Transverse colon (tissue), 4 donors: Measurements from ENCODE around the gene DESI2. TPM values are rescaled to one million over a fixed set of nuclear protein-coding genes. Genes with fewer than 3 reads are reported as not detected.

ENCODE experiments used
- DNase-seq: peaks from one replicate; pipeline ENCODE4 v3.0.0-alpha.2; 2019
- H3K27ac ChIP-seq, 4 donors: fragments of 200-600 bp; sonication (generic); 2 replicates each; pipeline ENCODE4 v1.5.1; 2016 to 2018; ENCODE audit warnings: inconsistent platforms in 4 of 4
- H3K27me3 ChIP-seq: fragments of 200-600 bp; sonication (generic); 2 replicates; pipeline ENCODE4 v1.5.1; 2017; ENCODE audit warnings: inconsistent platforms
- H3K36me3 ChIP-seq, 4 donors: fragments of 200-600 bp; sonication (generic); 2 replicates each; pipeline ENCODE4 v1.5.1; 2017 to 2019; ENCODE audit warnings: inconsistent platforms in 4 of 4
- H3K4me1 ChIP-seq, 4 donors: fragments of 200-600 bp; sonication (generic); 2 replicates each; pipeline ENCODE4 v1.5.1; 2017 to 2020; ENCODE audit warnings: inconsistent platforms in 4 of 4
- H3K4me3 ChIP-seq, 4 donors: fragments of 200-600 bp; sonication (generic); 1 replicate in 1 of 4; 2 replicates in 3 of 4; pipeline versions ENCODE4 v1.5.1 to v1.6.1; 2017 to 2019; ENCODE audit warnings: inconsistent platforms in 4 of 4
- H3K9me3 ChIP-seq, 2 donors: fragments of 200-600 bp; sonication (generic); 2 replicates each; pipeline ENCODE4 v1.5.1; 2017 to 2019; ENCODE audit warnings: inconsistent platforms in 2 of 2
- CTCF ChIP-seq, 5 experiments: fragments of 200-600 bp in 3 of 5; fragments of 450-650 bp in 2 of 5; sonication (generic) in 3 of 5; IDR thresholded peaks; 1 replicate in 2 of 5; 2 replicates in 3 of 5; pipeline ENCODE4 v1.5.1; 2016 to 2017; ENCODE audit warnings: antibody characterized with exemption in 5 of 5, inconsistent platforms in 3 of 5, mild to moderate bottlenecking in 2 of 5, moderate library complexity in 1 of 5
- EP300 ChIP-seq: sonication (generic); formaldehyde crosslinking; IDR thresholded peaks from one replicate; pipeline ENCODE4 v1.6.1; 2017; ENCODE audit warnings: antibody characterized with exemption, low read depth
- POLR2A ChIP-seq: fragments of 450-650 bp; IDR thresholded peaks from one replicate; pipeline ENCODE4 v1.6.1; 2016; ENCODE audit warnings: antibody characterized with exemption, mild to moderate bottlenecking, moderate library complexity
- POLR2AphosphoS5 ChIP-seq, 3 donors: sonication (generic); formaldehyde crosslinking; IDR thresholded peaks; one replicate each; pipeline ENCODE4 v1.6.1; 2016; ENCODE audit warnings: antibody characterized with exemption in 3 of 3
- WGBS, 2 donors: methylation state at CpG; one replicate each; pipeline ENCODE4 v1.1.5; 2018; ENCODE audit warnings: low coverage in 1 of 2; 5-methylcytosine and 5-hydroxymethylcytosine counted together
- in situ Hi-C, 4 donors: fragments of 200-750 bp; cut with MboI; loops; one replicate each; pipeline versions ENCODE4 v1.15.0 to v1.15.1; 2017; ENCODE audit warnings: low sequenced_read_pairs in 3 of 4, low pct_ligation_motif_present in 1 of 4, low pct_unique_long_range_greater_than_20kb in 1 of 4
- intact Hi-C: fragments of 100-400 bp; cut with DNase I; formaldehyde crosslinking; loops from one replicate; pipeline ENCODE4 v1.15.1; 2023; ENCODE audit warnings: low total_unique reads
- total RNA-seq, 4 donors: library from RNA; depleted of rRNA; stranded (reverse); fragments of >200 nt; gene quantifications; one replicate each; pipeline ENCODE4 v1.1.0, GENCODE V29; 2016

DESI2 gene
- total RNA-seq, 4 donors from 2014 or later: 18.3 to 41.6 (median 30.6) TPM

- no peak for DNase-seq
- 73% methylated on average over 6 of the region's 6 CpGs; no CpG with 5 or more reads in 1 of the 2 donors for WGBS, 2 donors
- H3K4me3 ChIP-seq: no peak overlapping the region
- H3K27ac ChIP-seq: no peak overlapping the region
- no peak for TF ChIP-seq POLR2AphosphoS5 (IDR thresholded peaks at IDR 0.05)
- no peak for TF ChIP-seq EP300
- no peak for TF ChIP-seq POLR2A
- TF ChIP-seq CTCF (IDR thresholded peaks at IDR 0.05): no peak
- no peaks in the 10 kb centered on the region for H3K9me3 ChIP-seq
- no peaks in the 10 kb centered on the region for H3K36me3 ChIP-seq
- H3K4me1 ChIP-seq: no peaks in the 10 kb centered on the region
- H3K27me3 ChIP-seq: no peaks in the 10 kb centered on the region
- in situ Hi-C loops (no loop called here), intact Hi-C loops (loop anchor here (10.0 kb wide), 1 partner anchor 191 kb away; the partner anchor contains the start of gene ADSS2)
These were observed 7.0 kb upstream of the DESI2 start for GRCh38 chr1:244645890-244646289.

GRCh38 chr1:244647819-244648218 is 5.1 kb upstream of the DESI2 start:
- no peak for TF ChIP-seq POLR2A
- TF ChIP-seq CTCF (IDR thresholded peaks at IDR 0.05): no peak
- no peak for TF ChIP-seq EP300
- TF ChIP-seq POLR2AphosphoS5 (IDR thresholded peaks at IDR 0.05): no peak
- WGBS, 2 donors: 77 to 90% methylated on average over 4 to 6 of the region's 6 CpGs
- H3K4me3 ChIP-seq: no peak overlapping the region
- no peaks in the 10 kb centered on the region for H3K27me3 ChIP-seq
- DNase-seq: no peak
- no peak overlapping the region for H3K27ac ChIP-seq
- peaks cover 0 to 4% (median 0%) of the 10 kb centered on the region in 4 donors for H3K4me1 ChIP-seq
- intact Hi-C loops: loop anchor here (10.0 kb wide), 1 partner anchor 193 kb away; the partner anchor contains the start of gene ADSS2
- H3K36me3 ChIP-seq: no peaks in the 10 kb centered on the region
- H3K9me3 ChIP-seq: no peaks in the 10 kb centered on the region
- in situ Hi-C loops: no loop called here

DNA sequence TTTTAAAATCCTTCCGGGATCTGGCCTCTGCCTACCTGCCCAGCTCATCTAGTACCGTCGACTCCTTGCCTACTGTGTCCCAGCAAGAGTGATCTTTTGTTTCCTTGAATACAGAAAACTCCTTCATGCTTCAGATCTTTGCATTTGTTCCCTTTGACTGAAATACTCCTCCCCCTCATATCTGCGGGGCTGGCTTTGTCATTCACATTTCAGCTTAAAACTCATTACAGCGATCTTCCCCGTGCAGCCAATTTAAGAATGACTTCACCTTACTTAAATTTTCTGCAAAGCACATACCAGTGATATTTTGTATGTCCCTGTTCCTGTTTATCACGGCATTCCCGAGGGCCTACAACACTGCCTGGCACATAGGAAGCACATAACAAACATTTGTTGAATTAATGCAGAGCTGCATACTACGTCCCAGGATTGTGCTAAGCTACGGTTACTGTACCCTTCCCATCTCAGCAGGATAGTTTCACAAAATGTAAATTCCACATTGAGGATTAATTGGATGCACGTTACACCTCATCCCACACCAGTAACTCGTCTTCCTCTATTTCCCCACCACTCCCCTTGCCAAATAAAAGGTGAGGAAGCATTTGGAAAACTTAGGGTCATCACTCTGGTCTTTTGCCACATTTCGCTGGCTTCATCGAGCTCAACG is 837 bp upstream of the DESI2 start:
- TF ChIP-seq POLR2AphosphoS5 (IDR thresholded peaks at IDR 0.05) (no peak), CTCF (IDR thresholded peaks at IDR 0.05) (no peak), EP300 (no peak), POLR2A (no peak)
- no peaks in the 10 kb centered on the region for H3K9me3 ChIP-seq
- H3K4me3 ChIP-seq: peak overlapping the region; percentile 27 to 90 (median 51)
- H3K4me1 ChIP-seq: peaks cover 10 to 35% (median 26%) of the 10 kb centered on the region in 4 donors
- H3K27ac ChIP-seq: peak overlapping the region; percentile 96 to 99 (median 98)
- H3K27me3 ChIP-seq: no peaks in the 10 kb centered on the region
- WGBS, 2 donors: 42 to 53% methylated on average over 10 to 15 of the region's 15 CpGs
- in situ Hi-C loops: loop anchor here in 1 of 4 donors (10.0 kb wide), 1 partner anchor 197 kb away; the partner anchor contains the start of gene ADSS2
- intact Hi-C loops: no loop called here
- no peaks in the 10 kb centered on the region for H3K36me3 ChIP-seq
- no peak for DNase-seq

- intact Hi-C loops: no loop called here
- in situ Hi-C loops: loop anchor here in 1 of 4 donors (10.0 kb wide), 1 partner anchor 199 kb away; the partner anchor contains the start of gene ADSS2
- 0 to 1% methylated on average over 2 to 29 of the region's 34 CpGs for WGBS, 2 donors
- Histone ChIP-seq H3K4me1 (peaks cover 10 to 50% (median 28%) of the 10 kb centered on the region in 4 donors), H3K4me3 (peak overlapping the region; percentile 60 to 91 (median 80)), H3K27me3 (no peaks in the 10 kb centered on the region), H3K9me3 (no peaks in the 10 kb centered on the region), H3K27ac (peak overlapping the region; percentile 96 to 99 (median 98)), H3K36me3 (no peaks in the 10 kb centered on the region)
- DNase-seq: peak; percentile 21
- TF ChIP-seq EP300 (no peak), POLR2AphosphoS5 (IDR thresholded peaks at IDR 0.05) (no peak), CTCF (IDR thresholded peaks at IDR 0.05) (no peak), POLR2A (no peak)
These were observed 647 bp downstream of the DESI2 start for GRCh38 chr1:244653439-244654107.
